ENCODE data around the gene SARDH. TPM values are rescaled to one million over a fixed set of nuclear protein-coding genes. Genes with fewer than 3 reads are reported as not detected.

The SARDH gene
- total RNA-seq, 2 experiments from 2014 or later, result 17.7 to 18.5 TPM

DNA sequence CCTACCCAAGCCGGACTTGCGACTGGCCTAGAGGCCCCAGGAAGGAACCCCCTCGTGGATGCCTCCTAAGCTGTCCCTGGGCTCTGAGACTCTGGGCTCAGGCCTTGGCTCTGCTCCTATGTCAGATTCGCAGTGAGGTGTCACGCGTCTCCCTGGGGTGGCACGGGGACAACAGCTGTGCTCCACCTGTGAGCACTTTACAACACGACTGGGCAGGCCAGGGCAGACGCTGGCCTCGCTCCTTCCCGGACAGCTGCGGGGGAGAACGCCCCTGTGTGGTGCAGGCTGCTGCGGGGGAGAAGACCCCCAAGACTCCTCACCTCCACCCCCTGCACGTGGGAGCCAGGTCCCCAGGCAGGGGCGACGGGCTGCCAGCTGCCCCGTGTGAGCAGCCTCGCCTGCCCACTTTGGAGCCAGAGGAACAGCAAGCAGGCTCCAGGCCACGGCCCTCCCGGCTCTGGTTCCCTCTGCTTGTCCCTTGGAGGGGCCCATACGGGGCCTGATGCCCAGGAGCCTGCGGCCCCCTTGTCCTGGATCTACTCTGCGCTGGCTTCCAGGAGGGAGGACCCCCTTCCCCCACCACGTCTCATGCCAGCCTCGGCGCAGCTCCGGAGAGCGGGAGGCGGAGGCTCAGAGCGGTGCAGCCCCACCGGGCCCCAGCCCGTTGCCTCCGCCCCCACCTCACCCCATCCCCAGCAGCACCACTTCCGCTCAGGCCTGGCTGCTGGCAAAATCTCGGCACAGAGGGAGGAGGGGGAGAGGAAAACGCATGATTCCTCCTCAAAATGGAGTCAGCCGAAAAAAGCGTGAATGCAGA, 36.0 kb downstream of the SARDH start:
- Histone ChIP-seq H3K4me1 (ENCODE audit: insufficient read depth, low read length) (peaks cover 68% of the 10 kb centered on the region), H3K27me3 (ENCODE audit: control insufficient read depth in 1 of 2, insufficient read depth in 2 of 2, low read length in 2 of 2) (no peaks in the 10 kb centered on the region), H3K36me3 (ENCODE audit: insufficient read depth, low read length) (no peaks in the 10 kb centered on the region), H3K4me3 (ENCODE audit: low read length) (peak overlapping the region; percentile 67), H3K9me3 (ENCODE audit: control insufficient read depth in 1 of 2, insufficient read depth in 1 of 2, low read length in 2 of 2) (peaks cover 0 to 6% of the 10 kb centered on the region in 2 experiments), H3K27ac (ENCODE audit: low read depth in 1 of 2, low read length in 2 of 2) (peak overlapping the region; percentile 66 to 94)
- intact Hi-C loops (cut with DNase I, micrococcal nuclease), result loop anchor here in 1 of 2 experiments (1.0 to 2.0 kb wide), 3 partner anchors 19 to 45 kb away; no protein-coding TSS in a partner anchor
- no peaks in the 10 kb centered on the region for H3K9me3 Mint-ChIP-seq
- POLR2A ChIA-PET, result interaction anchor here (0.6 to 5.4 kb wide), 18 partner anchors 7 to 1461 kb away, joined by 3 to 104 read pairs (median 6); partner anchors contain the start of gene SETX
- H3K4me1 Mint-ChIP-seq (ENCODE audit: low read depth), result peaks cover 85% of the 10 kb centered on the region
- peak; percentile 60 to 89 (median 78) for DNase-seq
- peak; percentile 82 for ATAC-seq (ENCODE audit: poor library complexity)
- H3K27me3 Mint-ChIP-seq, result no peaks in the 10 kb centered on the region
- TF ChIP-seq CTCF (IDR thresholded peaks at IDR 0.05), result no peak
- H3K4me3 Mint-ChIP-seq, result peak overlapping the region; percentile 90
- H3K36me3 Mint-ChIP-seq (ENCODE audit: low read depth), result peaks cover 7% of the 10 kb centered on the region
- CTCF ChIA-PET, result interaction anchor here (0.9 to 3.9 kb wide), 3 partner anchors 18 to 40 kb away, joined by 3 to 20 read pairs (median 5); no protein-coding TSS in a partner anchor
- peak overlapping the region; percentile 98 for H3K27ac Mint-ChIP-seq

DNA sequence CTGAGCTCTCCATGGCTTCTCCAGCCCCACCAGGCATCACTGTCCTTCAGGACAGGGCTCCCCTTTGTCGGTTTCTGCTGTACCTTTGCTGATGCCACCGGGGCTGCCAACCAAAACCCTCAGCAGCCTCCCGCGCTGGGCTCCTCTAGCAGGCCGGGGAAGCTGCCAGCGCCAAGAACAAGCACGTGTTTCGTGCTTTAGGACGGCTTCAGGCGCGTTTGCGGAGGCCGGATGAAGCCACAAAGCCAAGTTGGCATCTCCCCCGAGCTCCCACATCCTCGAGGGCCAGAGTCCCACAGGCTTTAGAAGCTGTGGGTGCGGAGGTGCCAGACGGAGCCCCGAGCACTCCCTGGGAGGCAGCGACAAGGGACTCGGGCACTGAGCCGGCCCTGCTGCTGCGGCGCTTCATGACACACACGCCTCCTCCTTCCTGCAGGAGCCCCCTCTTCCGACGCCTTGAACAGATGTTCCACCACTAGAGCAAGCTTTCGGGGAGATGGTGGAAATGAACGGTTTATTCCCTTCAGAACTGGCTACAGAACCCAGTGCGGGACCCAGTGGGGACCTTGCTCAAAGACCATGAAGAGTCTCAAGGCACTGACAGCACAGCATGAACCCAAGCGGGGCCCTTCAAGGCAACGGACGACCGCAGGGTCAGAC, 36.7 kb downstream of the SARDH start:
- DNase-seq (peak; percentile 32 to 81 (median 48)), ATAC-seq (ENCODE audit: poor library complexity) (peak; percentile 27)
- no peaks in the 10 kb centered on the region for H3K36me3 ChIP-seq (ENCODE audit: insufficient read depth, low read length)
- H3K9me3 ChIP-seq (ENCODE audit: control insufficient read depth in 1 of 2, insufficient read depth in 1 of 2, low read length in 2 of 2), result peaks cover 0 to 6% of the 10 kb centered on the region in 2 experiments
- peak overlapping the region; percentile 66 to 94 for H3K27ac ChIP-seq (ENCODE audit: low read depth in 1 of 2, low read length in 2 of 2)
- Mint-ChIP-seq H3K27ac (peak overlapping the region; percentile 98), H3K36me3 (ENCODE audit: low read depth) (peaks cover 9% of the 10 kb centered on the region), H3K27me3 (no peaks in the 10 kb centered on the region), H3K4me3 (peak overlapping the region; percentile 76), H3K9me3 (no peaks in the 10 kb centered on the region), H3K4me1 (ENCODE audit: low read depth) (peaks cover 86% of the 10 kb centered on the region)
- CTCF ChIA-PET, result interaction anchor here (0.9 to 3.9 kb wide), 4 partner anchors 18 to 45 kb away, joined by 3 to 20 read pairs (median 4); no protein-coding TSS in a partner anchor
- no peak for TF ChIP-seq CTCF (IDR thresholded peaks at IDR 0.05)
- no peaks in the 10 kb centered on the region for H3K27me3 ChIP-seq (ENCODE audit: control insufficient read depth in 1 of 2, insufficient read depth in 2 of 2, low read length in 2 of 2)
- POLR2A ChIA-PET, result interaction anchor here (0.6 to 5.4 kb wide), 21 partner anchors 8 to 1460 kb away, joined by 3 to 104 read pairs (median 4); partner anchors contain the start of genes CACFD1, GTF3C5, SETX and SLC2A6
- peak overlapping the region; percentile 67 for H3K4me3 ChIP-seq (ENCODE audit: low read length)
- H3K4me1 ChIP-seq (ENCODE audit: insufficient read depth, low read length), result peaks cover 60% of the 10 kb centered on the region
- intact Hi-C loops (cut with DNase I, micrococcal nuclease), result loop anchor here in 1 of 2 experiments (2.0 kb wide), 1 partner anchor 19 kb away; no protein-coding TSS in a partner anchor

- intact Hi-C loops (cut with DNase I, micrococcal nuclease), result loop anchor here in 1 of 2 experiments (2.0 kb wide), 1 partner anchor 18 kb away; no protein-coding TSS in a partner anchor
- no peaks in the 10 kb centered on the region for H3K36me3 ChIP-seq (ENCODE audit: insufficient read depth, low read length)
- Mint-ChIP-seq H3K4me3 (peak overlapping the region; percentile 76), H3K9me3 (no peaks in the 10 kb centered on the region), H3K27ac (peak overlapping the region; percentile 98), H3K36me3 (ENCODE audit: low read depth) (peaks cover 11% of the 10 kb centered on the region), H3K27me3 (no peaks in the 10 kb centered on the region), H3K4me1 (ENCODE audit: low read depth) (peaks cover 81% of the 10 kb centered on the region)
- no peak for TF ChIP-seq CTCF (IDR thresholded peaks at IDR 0.05)
- CTCF ChIA-PET, result interaction anchor here (1.1 to 3.9 kb wide), 2 partner anchors 17 to 44 kb away, joined by 3 to 20 read pairs; no protein-coding TSS in a partner anchor
- POLR2A ChIA-PET, result interaction anchor here (0.6 to 5.4 kb wide), 16 partner anchors 8 to 1459 kb away, joined by 3 to 104 read pairs (median 5); partner anchors contain the start of genes CACFD1, GTF3C5 and SLC2A6
- ATAC-seq (ENCODE audit: poor library complexity) (no peak), DNase-seq (peak in 3 of 14 experiments; percentile 6 to 42 (median 28))
- H3K9me3 ChIP-seq (ENCODE audit: control insufficient read depth in 1 of 2, insufficient read depth in 1 of 2, low read length in 2 of 2), result peaks cover 0 to 6% of the 10 kb centered on the region in 2 experiments
- H3K27me3 ChIP-seq (ENCODE audit: control insufficient read depth in 1 of 2, insufficient read depth in 2 of 2, low read length in 2 of 2), result no peaks in the 10 kb centered on the region
- H3K4me3 ChIP-seq (ENCODE audit: low read length), result peak overlapping the region; percentile 67
- peak overlapping the region; percentile 66 to 94 for H3K27ac ChIP-seq (ENCODE audit: low read depth in 1 of 2, low read length in 2 of 2)
- peaks cover 59% of the 10 kb centered on the region for H3K4me1 ChIP-seq (ENCODE audit: insufficient read depth, low read length)
Observed at GRCh38 chr9:133700819-133701320, 37.3 kb downstream of the SARDH start.

Data from CD4-positive, alpha-beta T cell (primary cell).